Hematopoietic multipotent progenitor cell treated with erythropoietin and hydrocortisone succinate and interleukin-3 and kit ligand, for 6 days (in vitro differentiated cells): Measurements from ENCODE around the gene CATSPERZ.
"Not testable (repeated sequence)": the region's sequence is repeated elsewhere in the genome, so short reads cannot be mapped to it uniquely, and the experiment has no call there.

ENCODE experiments used
- DNase-seq: peaks from one replicate; pipeline ENCODE4 v3.0.0-alpha.2; 2015

Gene CATSPERZ

DNA sequence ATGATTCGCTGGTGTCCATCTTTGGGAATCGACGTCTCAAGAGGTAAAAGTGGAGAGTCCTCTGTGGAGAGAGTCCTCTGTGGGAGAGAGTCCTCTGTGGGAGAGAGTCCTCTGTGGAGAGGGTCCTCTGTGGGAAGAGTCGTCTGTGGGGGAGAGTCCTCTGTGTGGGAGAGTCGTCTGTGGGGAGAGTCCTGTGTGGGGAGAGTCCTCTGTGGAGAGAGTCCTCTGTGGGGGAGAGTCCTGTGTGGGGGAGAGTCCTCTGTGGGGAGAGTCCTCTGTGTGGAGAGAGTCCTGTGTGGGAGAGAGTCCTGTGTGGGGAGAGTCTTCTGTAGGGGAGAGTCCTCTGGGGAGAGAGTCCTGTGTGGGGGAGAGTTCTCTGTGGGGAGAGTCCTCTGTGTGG is 20.9 kb downstream of the CATSPERZ start:
- DNase-seq = no peak

DNA sequence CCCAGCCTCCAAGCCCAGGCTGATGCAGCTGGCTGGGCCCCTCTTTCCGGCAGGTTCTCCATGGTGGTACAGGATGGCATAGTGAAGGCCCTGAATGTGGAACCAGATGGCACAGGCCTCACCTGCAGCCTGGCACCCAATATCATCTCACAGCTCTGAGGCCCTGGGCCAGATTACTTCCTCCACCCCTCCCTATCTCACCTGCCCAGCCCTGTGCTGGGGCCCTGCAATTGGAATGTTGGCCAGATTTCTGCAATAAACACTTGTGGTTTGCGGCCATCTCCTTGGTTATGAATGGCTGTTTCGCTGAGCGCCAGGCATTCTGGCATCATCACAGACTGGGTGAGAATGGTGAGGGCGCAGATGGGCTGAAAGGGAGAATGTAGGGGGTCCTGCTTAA is 21.4 kb downstream of the CATSPERZ start:
- DNase-seq = no peak

DNA sequence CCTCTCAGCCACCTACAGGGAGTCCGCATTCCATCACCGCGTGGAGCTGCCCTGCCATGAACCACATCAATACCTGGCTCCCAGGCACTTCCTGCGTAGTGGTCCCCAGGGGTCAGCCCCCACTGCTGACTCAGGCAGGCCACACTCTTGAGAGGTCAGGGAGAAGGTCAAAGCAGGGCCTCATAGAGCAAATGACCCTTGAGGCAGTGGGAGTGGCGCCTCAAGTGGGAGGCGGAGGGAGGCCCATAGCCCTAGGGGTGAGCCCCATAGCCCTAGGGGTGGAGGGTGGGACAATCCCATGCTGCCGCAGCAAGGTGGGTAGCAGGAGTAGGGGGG is 22.7 kb downstream of the CATSPERZ start:
- DNase-seq = no peak

- DNase-seq = no peak
These were observed 23.2 kb downstream of the CATSPERZ start for GRCh38 chr11:64323373-64323772.

GRCh38 chr11:64323984-64324383 is 23.8 kb downstream of the CATSPERZ start:
- DNase-seq = not testable (repeated sequence)

GRCh38 chr11:64324692-64325469 is 24.7 kb downstream of the CATSPERZ start:
- no peak for DNase-seq

GRCh38 chr11:64327375-64327774 is 27.2 kb downstream of the CATSPERZ start:
- DNase-seq = no peak

DNA sequence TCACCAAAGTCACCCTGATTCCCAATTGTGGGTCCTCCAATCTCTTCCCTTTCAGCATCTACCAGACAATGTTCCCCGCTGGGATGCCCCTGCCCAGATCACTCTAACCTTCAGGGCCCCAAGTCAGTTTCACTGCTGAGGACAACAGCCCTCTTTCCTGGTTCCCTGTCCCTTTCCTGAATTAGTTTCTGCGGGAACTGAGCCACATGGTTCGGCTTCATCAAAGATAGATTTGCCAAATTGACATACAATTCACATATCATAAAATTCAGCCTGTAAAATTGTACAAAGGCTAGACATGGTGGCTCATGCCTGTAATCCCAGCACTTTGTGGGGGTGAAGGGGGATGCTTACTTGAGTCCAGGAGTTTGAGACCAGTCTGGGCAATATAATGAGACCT is 27.8 kb downstream of the CATSPERZ start:
- DNase-seq = no peak

DNA sequence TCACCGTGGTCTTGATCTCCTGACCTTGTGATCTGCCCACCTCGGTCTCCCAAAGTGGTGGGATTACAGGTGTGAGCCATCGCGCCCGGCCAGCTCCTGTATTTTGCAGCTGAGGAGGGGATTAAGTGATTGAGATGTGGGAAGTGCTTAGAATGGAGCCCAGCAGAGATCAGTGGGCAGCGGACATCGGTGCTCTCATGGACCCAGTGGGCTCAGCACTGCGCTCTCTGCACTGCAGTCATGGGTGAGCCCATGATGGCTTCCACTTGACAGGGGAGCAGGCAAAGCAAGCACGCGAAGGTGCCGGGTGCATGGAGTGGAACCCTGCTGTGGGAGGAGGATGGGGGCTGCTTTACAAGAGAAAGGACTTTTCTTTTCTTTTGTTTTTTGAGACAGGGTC is 30.7 kb downstream of the CATSPERZ start:
- DNase-seq = no peak

DNA sequence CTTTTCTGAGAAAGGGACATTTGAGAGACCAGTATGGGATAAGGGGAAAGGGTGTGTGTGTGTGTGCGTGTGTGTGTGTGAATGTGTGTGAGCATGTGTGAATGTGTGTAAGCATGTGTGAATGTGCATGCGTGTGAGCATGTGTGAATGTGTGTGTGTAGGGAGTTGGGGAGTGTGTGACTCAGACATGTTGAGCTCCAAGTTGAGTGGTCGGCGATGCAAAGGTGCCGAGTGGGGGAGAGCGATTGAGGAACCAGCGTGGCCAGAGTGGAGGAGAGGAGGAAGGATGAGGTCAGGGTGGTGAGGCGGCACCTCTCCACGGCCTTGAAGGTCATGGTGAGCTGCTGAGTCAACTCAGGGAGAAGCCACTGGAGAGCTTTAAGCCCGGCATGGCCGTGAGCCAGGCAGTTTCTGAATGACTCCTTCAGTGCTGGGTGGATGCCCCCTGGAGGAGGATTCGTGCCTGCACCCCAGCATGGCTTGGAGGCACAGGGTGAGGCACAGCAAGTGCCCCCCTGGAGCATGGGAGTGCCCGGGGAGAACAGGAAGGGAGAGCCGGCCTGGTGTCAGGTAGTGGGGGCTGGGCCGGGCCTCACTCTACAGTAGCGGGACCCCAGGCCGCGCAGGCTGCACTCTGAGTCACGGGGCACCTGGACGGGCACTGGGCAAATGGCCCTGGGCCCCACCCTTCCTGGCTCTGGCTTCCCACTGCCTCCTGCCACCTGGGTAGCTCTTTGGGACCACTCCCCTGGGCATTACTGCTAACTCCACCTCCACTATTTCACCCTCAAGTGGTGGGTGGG is 31.6 kb downstream of the CATSPERZ start:
- peak; percentile 96 for DNase-seq

GRCh38 chr11:64333556-64333955 is 33.4 kb downstream of the CATSPERZ start:
- no peak for DNase-seq

GRCh38 chr11:64334764-64335735 is 34.9 kb downstream of the CATSPERZ start:
- DNase-seq = peak; percentile 99

GRCh38 chr11:64337538-64338249 is 37.5 kb downstream of the CATSPERZ start:
- no peak for DNase-seq

DNA sequence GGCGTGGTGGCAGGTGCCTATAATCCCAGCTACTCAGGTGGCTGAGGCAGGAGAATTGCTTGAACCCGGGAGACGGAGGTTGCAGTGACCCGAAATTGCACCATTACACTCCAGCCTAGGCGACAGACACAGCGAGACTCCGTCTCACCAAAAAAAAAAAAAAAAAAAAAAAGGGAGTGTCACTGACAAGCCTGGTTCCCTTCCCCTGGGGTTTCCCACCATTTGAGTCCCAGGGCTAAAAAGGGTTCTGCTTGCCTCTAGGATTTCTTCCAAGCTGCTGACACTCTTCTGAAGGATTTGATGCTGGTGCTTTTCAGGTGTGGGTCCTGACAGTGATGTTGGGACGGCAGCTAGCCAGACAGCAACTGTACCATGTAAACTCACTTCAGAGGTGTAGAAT is 38.6 kb downstream of the CATSPERZ start:
- DNase-seq = no peak

DNA sequence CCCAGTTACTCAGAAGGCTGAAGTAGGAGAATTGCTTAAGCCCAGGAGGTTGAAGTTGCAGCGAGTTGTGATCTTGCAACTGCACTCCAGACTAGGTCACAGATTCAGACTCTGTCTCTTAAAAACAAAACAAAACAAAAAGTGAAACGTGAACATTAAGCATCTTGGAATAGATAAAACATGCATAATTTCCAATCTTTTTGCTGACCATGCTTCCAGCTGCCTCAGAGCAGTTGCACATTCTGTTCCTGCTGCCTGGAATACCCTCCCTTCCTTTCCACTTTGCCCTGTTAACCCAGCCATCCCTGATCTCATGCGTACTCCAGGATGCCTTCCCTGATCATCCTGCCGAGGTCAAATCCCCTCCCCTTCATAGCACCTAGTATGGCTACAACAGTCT is 39.1 kb downstream of the CATSPERZ start:
- no peak for DNase-seq

DNA sequence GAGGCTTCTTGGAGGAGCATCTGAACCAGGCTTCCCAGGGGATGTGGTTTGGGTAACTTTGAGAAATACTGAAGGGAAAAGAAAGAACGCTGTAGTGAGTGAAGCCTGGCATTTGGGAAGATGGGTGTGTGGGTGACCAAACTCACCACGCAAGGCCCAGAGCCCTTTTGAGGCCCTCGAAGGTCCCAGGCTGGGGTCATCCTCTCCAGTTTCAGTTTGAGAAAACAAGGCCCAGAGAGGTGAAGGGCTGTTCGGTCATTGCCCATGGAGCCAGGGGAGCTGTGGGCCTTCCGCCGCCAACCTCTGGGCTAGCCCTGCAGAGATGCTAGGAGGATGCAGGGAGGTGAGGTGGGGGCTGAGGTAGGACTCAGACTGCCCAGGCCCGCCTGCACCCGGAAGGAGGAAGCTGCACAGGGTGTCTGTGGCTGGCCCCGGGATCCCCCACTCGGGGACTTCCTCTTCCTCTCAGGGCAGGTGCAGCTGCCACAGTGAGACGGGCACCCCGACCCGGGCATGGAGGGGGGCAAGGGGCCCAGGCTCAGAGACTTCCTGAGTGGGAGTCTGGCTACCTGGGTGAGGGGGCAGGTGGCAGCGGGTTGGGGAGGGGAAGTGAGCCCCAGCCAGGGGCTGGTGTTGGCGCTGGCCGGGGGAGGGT is 39.7 kb downstream of the CATSPERZ start, which contains the start of gene CCDC88B:
Gene CCDC88B, plus strand, starts transcription at position 451 of the 655 bp plus-strand sequence. Its CDS starts 63 bp downstream, at position 514.
- DNase-seq = peak; percentile 66

GRCh38 chr11:64340671-64341335 is 40.6 kb downstream of the CATSPERZ start:
- DNase-seq = peak; percentile 76

- DNase-seq = no peak
These were observed 41.3 kb downstream of the CATSPERZ start for GRCh38 chr11:64341429-64341828.

GRCh38 chr11:64341851-64342791 is 42.0 kb downstream of the CATSPERZ start:
- peak; percentile 93 for DNase-seq
